H9 (cell line): ENCODE results near the gene ERFE. TPM values are rescaled to one million over a fixed set of nuclear protein-coding genes. Genes with fewer than 3 reads are reported as not detected.

ENCODE experiments used
- DNase-seq: peaks from one replicate; pipeline ENCODE4 v3.0.0-alpha.2; 2017
- H2AFZ ChIP-seq: one replicate; pipeline ENCODE4 v1.6.1; 2013; ENCODE audit warnings: mild to moderate bottlenecking, low read length, control low read depth, moderate library complexity
- H2AK5ac ChIP-seq: 2 replicates; pipeline ENCODE4 v1.6.1; 2013; ENCODE audit warnings: low read length, control low read depth, mixed read lengths; ENCODE audit not compliant: insufficient read length
- H2BK120ac ChIP-seq: one replicate; pipeline ENCODE4 v1.6.1; 2013; ENCODE audit warnings: low read depth, mild to moderate bottlenecking, low read length, control low read depth, inconsistent platforms; ENCODE audit not compliant: poor library complexity, severe bottlenecking
- H2BK12ac ChIP-seq: 2 replicates; pipeline ENCODE4 v1.6.1; 2013; ENCODE audit warnings: low read length, control low read depth, mixed read lengths, low read depth; ENCODE audit not compliant: insufficient read length
- H2BK15ac ChIP-seq: 2 replicates; pipeline ENCODE4 v1.6.1; 2013; ENCODE audit warnings: low read depth, low read length, control low read depth
- H2BK20ac ChIP-seq: one replicate; pipeline ENCODE4 v1.6.1; 2013; ENCODE audit warnings: low read depth, mild to moderate bottlenecking, low read length, control low read depth, inconsistent platforms; ENCODE audit not compliant: poor library complexity, severe bottlenecking
- H2BK5ac ChIP-seq: 2 replicates; pipeline ENCODE4 v1.6.1; 2013; ENCODE audit warnings: low read length, control low read depth, mixed read lengths; ENCODE audit not compliant: insufficient read length
- H3K14ac ChIP-seq: 2 replicates; pipeline ENCODE4 v1.6.1; 2013; ENCODE audit warnings: low read length, control low read depth; ENCODE audit not compliant: insufficient read depth
- H3K18ac ChIP-seq: 2 replicates; pipeline ENCODE4 v1.6.1; 2013; ENCODE audit warnings: low read depth, mild to moderate bottlenecking, mixed read lengths, low read length, control low read depth; ENCODE audit not compliant: insufficient read length
- H3K23ac ChIP-seq: 2 replicates; pipeline ENCODE4 v1.6.1; 2013; ENCODE audit warnings: low read length, control low read depth, mixed read lengths, low read depth; ENCODE audit not compliant: insufficient read length
- H3K23me2 ChIP-seq: 2 replicates; pipeline ENCODE4 v1.6.1; 2013; ENCODE audit warnings: low read depth, mild to moderate bottlenecking, mixed read lengths, low read length, control low read depth; ENCODE audit not compliant: insufficient read length, poor library complexity, severe bottlenecking
- H3K27ac ChIP-seq: 2 replicates; pipeline ENCODE4 v1.5.1; 2013; ENCODE audit warnings: low read length, control low read depth, mixed read lengths, low read depth; ENCODE audit not compliant: insufficient read length
- H3K27me3 ChIP-seq: 2 replicates; pipeline ENCODE4 v1.6.1; 2013; ENCODE audit warnings: low read length, control low read depth, inconsistent platforms; ENCODE audit not compliant: insufficient read depth
- H3K4ac ChIP-seq: 2 replicates; pipeline ENCODE4 v1.6.1; 2013; ENCODE audit warnings: low read depth, mild to moderate bottlenecking, control low read depth, inconsistent platforms, low read length, moderate library complexity
- H3K4me1 ChIP-seq: 2 replicates; pipeline ENCODE4 v1.6.1; 2013; ENCODE audit warnings: low read length, control low read depth, inconsistent platforms; ENCODE audit not compliant: insufficient read depth
- H3K4me2 ChIP-seq: 2 replicates; pipeline ENCODE4 v1.6.1; 2013; ENCODE audit warnings: low read length, control low read depth, mixed read lengths; ENCODE audit not compliant: insufficient read length, insufficient read depth
- H3K56ac ChIP-seq: 2 replicates; pipeline ENCODE4 v1.6.1; 2013; ENCODE audit warnings: low read depth, mild to moderate bottlenecking, mixed read lengths, low read length, control low read depth; ENCODE audit not compliant: insufficient read length
- H3K79me1 ChIP-seq: 2 replicates; pipeline ENCODE4 v1.6.1; 2013; ENCODE audit warnings: low read depth, mild to moderate bottlenecking, moderate library complexity, low read length, control low read depth, inconsistent platforms; ENCODE audit not compliant: insufficient read depth, poor library complexity, severe bottlenecking
- H3K79me2 ChIP-seq: 2 replicates; pipeline ENCODE4 v1.6.1; 2013; ENCODE audit warnings: low read length, control low read depth, inconsistent platforms; ENCODE audit not compliant: insufficient read depth
- H3K9ac ChIP-seq: 2 replicates; pipeline ENCODE4 v1.6.1; 2013; ENCODE audit warnings: low read length, control low read depth, mixed read lengths; ENCODE audit not compliant: insufficient read length; ENCODE audit errors: extremely low read depth
- H3K9me3 ChIP-seq: one replicate; pipeline ENCODE4 v1.6.1; 2013; ENCODE audit warnings: low read depth, low read length, inconsistent platforms; ENCODE audit not compliant: control insufficient read depth
- H3T11ph ChIP-seq: one replicate; pipeline ENCODE4 v1.6.1; 2013; ENCODE audit warnings: mild to moderate bottlenecking, low read length, control low read depth, inconsistent platforms
- H4K20me1 ChIP-seq: one replicate; pipeline ENCODE4 v1.6.1; 2013; ENCODE audit not compliant: control insufficient read depth, insufficient read length, insufficient read depth
- H4K5ac ChIP-seq: 2 replicates; pipeline ENCODE4 v1.6.1; 2013; ENCODE audit warnings: low read depth, mild to moderate bottlenecking, mixed read lengths, low read length, control low read depth; ENCODE audit not compliant: insufficient read length
- H4K8ac ChIP-seq: replicated peaks from 2 replicates; pipeline ENCODE4 v1.6.1; 2013; ENCODE audit warnings: low read length, control low read depth, mixed read lengths, low read depth; ENCODE audit not compliant: insufficient read length
- H4K91ac ChIP-seq: 2 replicates; pipeline ENCODE4 v1.6.1; 2013; ENCODE audit warnings: low read depth, mild to moderate bottlenecking, moderate library complexity, mixed read lengths, low read length, control low read depth; ENCODE audit not compliant: insufficient read length
- H3K27ac Mint-ChIP-seq, 3 experiments: 2 replicates in 2 of 3; 3 replicates in 1 of 3; pipeline ENCODE4 v1.8.0; 2020 to 2021; ENCODE audit warnings: mixed read lengths in 3 of 3, mild to moderate bottlenecking in 1 of 3, moderate library complexity in 1 of 3
- H3K27me3 Mint-ChIP-seq: 2 replicates; pipeline ENCODE4 v1.8.0; 2021; ENCODE audit warnings: low read depth, mild to moderate bottlenecking, moderate library complexity, mixed read lengths
- H3K36me3 Mint-ChIP-seq, 3 experiments: 2 replicates in 2 of 3; 3 replicates in 1 of 3; pipeline ENCODE4 v1.8.0; 2020 to 2021; ENCODE audit warnings: low read depth in 3 of 3, mixed read lengths in 3 of 3; ENCODE audit not compliant: insufficient read depth in 1 of 3
- H3K4me1 Mint-ChIP-seq, 2 experiments: 2 replicates each; pipeline ENCODE4 v1.8.0; 2020; ENCODE audit warnings: mixed read lengths in 2 of 2
- H3K4me3 Mint-ChIP-seq, 2 experiments: 2 replicates in 1 of 2; 3 replicates in 1 of 2; pipeline ENCODE4 v1.8.0; 2020 to 2021; ENCODE audit warnings: mild to moderate bottlenecking in 2 of 2, mixed read lengths in 2 of 2, moderate library complexity in 1 of 2
- H3K9me3 Mint-ChIP-seq, 2 experiments: 2 replicates in 1 of 2; 3 replicates in 1 of 2; pipeline ENCODE4 v1.8.0; 2020; ENCODE audit warnings: mild to moderate bottlenecking in 2 of 2, mixed read lengths in 2 of 2, moderate library complexity in 1 of 2
- WGBS: extraction: QIAGEN DNeasy Blood & Tissue Kit; methylation state at CpG from one replicate; pipeline ENCODE4 v1.1.7; 2013; ENCODE audit warnings: missing lambda C conversion rate, low lambda C conversion rate, mixed read lengths; ENCODE audit not compliant: insufficient read length; ENCODE audit errors: extremely low coverage; 5-methylcytosine and 5-hydroxymethylcytosine counted together
- total RNA-seq: library from RNA; stranded (reverse); gene quantifications from 2 replicates; pipeline ENCODE4 v1.2.1, GENCODE V29; 2021
- TF ChIP-seq, protein P1 (sequence below): fragments of 200-600 bp; sonication (generic); conservative IDR thresholded peaks from 3 replicates; pipeline ENCODE4 v1.8.0; 2021; ENCODE audit warnings: antibody characterized with exemption, mild to moderate bottlenecking

ERFE gene
- total RNA-seq, 1 experiment from 2014 or later, result 2.1 TPM

DNA sequence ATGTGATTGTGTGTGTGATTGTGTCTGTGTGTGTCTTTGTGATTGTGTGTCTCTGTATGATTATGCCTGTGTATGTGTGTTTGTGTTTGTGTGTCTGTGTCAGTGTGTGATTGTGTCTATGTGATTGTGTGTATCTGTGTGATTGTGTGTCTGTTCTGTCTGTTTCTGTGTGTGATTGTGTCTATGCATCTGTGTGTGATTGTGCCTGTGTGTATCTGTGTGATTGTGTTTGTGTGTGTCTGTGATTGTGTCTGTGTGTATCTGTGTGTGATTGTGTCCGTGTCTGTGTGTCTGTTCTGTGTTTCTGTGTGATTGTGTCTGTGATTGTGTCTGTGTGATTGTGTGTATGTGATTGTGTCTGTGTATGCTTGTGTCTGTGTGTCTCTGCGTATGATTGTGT is 32.4 kb upstream of the ERFE start:
- WGBS, result no CpG with 5 or more reads among the region's 2 CpGs
- Histone ChIP-seq H2BK12ac (no peak overlapping the region), H3K14ac (no peak overlapping the region), H3K4me2 (no peak overlapping the region), H2BK20ac (no peak overlapping the region), H4K5ac (no peak overlapping the region), H2AFZ (no peak overlapping the region), H3K79me2 (no peaks in the 10 kb centered on the region), H3K4ac (no peak overlapping the region), H4K8ac (no peak overlapping the region), H3K4me1 (no peaks in the 10 kb centered on the region), H2BK120ac (no peak overlapping the region), H2AK5ac (no peak overlapping the region), H3K27me3 (no peaks in the 10 kb centered on the region), H2BK5ac (no peak overlapping the region), H3K9me3 (no peaks in the 10 kb centered on the region), H3K79me1 (no peaks in the 10 kb centered on the region), H3K18ac (no peak overlapping the region), H3K23me2 (no peaks in the 10 kb centered on the region), H2BK15ac (no peak overlapping the region), H3T11ph (no peak overlapping the region), H3K27ac (no peak overlapping the region), H4K91ac (no peak overlapping the region), H3K23ac (no peak overlapping the region), H4K20me1 (no peaks in the 10 kb centered on the region), H3K9ac (no peak overlapping the region), H3K56ac (no peak overlapping the region)
- TF ChIP-seq, protein P1, sequence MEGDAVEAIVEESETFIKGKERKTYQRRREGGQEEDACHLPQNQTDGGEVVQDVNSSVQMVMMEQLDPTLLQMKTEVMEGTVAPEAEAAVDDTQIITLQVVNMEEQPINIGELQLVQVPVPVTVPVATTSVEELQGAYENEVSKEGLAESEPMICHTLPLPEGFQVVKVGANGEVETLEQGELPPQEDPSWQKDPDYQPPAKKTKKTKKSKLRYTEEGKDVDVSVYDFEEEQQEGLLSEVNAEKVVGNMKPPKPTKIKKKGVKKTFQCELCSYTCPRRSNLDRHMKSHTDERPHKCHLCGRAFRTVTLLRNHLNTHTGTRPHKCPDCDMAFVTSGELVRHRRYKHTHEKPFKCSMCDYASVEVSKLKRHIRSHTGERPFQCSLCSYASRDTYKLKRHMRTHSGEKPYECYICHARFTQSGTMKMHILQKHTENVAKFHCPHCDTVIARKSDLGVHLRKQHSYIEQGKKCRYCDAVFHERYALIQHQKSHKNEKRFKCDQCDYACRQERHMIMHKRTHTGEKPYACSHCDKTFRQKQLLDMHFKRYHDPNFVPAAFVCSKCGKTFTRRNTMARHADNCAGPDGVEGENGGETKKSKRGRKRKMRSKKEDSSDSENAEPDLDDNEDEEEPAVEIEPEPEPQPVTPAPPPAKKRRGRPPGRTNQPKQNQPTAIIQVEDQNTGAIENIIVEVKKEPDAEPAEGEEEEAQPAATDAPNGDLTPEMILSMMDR, result no peak
- DNase-seq, result no peak
- no peaks in the 10 kb centered on the region; the same call in 1 of the 2 replicates for H3K27me3 Mint-ChIP-seq
- no peaks in the 10 kb centered on the region for H3K4me1 Mint-ChIP-seq
- no peaks in the 10 kb centered on the region for H3K36me3 Mint-ChIP-seq
- H3K4me3 Mint-ChIP-seq, result no peak overlapping the region
- H3K27ac Mint-ChIP-seq, result no peak overlapping the region
- no peaks in the 10 kb centered on the region; a peak in 1 of 5 replicates for H3K9me3 Mint-ChIP-seq
